ENCODE data around the gene RELL2. TPM values are rescaled to one million over a fixed set of nuclear protein-coding genes. Genes with fewer than 3 reads are reported as not detected.

Gene RELL2
- total RNA-seq, 1 experiment from 2014 or later: 9.8 TPM

DNA sequence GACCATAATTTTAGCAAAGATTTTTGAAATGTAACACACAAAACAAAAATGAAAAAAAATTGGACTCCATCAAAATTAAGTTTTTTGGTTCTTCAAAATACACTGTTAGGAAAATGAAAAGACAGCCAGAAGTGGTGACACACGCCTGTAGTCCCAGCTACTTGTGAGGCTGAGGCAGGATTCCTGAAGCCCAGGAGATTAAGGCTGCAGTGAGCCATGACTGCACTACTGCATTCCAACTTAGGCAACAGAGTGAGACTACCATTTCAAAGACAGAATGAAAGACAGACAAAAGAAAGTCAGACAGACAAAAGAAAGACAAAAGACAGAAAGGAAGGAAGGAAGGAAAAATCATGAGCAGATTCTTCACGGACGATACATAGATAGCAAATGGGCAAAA, 25.5 kb upstream of the RELL2 start:
- no peaks in the 10 kb centered on the region for H3K9me3 ChIP-seq (ENCODE audit: control insufficient read depth, low read depth, low read length)
- no peak overlapping the region for H2BK12ac ChIP-seq (ENCODE audit: insufficient read length, low read depth, low read length)
- no peak overlapping the region for H4K8ac ChIP-seq (replicated peaks; ENCODE audit: insufficient read length, low read depth, low read length)
- peak overlapping the region in 2 of 3 experiments; percentile 1 to 46; a peak in 4 of 7 replicates for H3K27ac Mint-ChIP-seq
- no peak overlapping the region for H4K5ac ChIP-seq (ENCODE audit: insufficient read length, low read depth, low read length)
- H2BK5ac ChIP-seq (ENCODE audit: insufficient read length, low read length): no peak overlapping the region
- H2BK120ac ChIP-seq (ENCODE audit: low read depth, low read length, poor library complexity, severe bottlenecking): no peak overlapping the region
- H4K91ac ChIP-seq (ENCODE audit: insufficient read length, low read depth, low read length): no peak overlapping the region
- no peak overlapping the region for H3K23ac ChIP-seq (ENCODE audit: insufficient read length, low read depth, low read length)
- H3K4me1 ChIP-seq (ENCODE audit: insufficient read depth, low read length): peaks cover 3% of the 10 kb centered on the region
- TF ChIP-seq, protein P1, sequence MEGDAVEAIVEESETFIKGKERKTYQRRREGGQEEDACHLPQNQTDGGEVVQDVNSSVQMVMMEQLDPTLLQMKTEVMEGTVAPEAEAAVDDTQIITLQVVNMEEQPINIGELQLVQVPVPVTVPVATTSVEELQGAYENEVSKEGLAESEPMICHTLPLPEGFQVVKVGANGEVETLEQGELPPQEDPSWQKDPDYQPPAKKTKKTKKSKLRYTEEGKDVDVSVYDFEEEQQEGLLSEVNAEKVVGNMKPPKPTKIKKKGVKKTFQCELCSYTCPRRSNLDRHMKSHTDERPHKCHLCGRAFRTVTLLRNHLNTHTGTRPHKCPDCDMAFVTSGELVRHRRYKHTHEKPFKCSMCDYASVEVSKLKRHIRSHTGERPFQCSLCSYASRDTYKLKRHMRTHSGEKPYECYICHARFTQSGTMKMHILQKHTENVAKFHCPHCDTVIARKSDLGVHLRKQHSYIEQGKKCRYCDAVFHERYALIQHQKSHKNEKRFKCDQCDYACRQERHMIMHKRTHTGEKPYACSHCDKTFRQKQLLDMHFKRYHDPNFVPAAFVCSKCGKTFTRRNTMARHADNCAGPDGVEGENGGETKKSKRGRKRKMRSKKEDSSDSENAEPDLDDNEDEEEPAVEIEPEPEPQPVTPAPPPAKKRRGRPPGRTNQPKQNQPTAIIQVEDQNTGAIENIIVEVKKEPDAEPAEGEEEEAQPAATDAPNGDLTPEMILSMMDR (conservative IDR thresholded peaks at IDR 0.05): no peak
- peaks cover 27 to 33% of the 10 kb centered on the region in 2 experiments for H3K4me1 Mint-ChIP-seq
- H3T11ph ChIP-seq (ENCODE audit: low read length): no peak overlapping the region
- H3K18ac ChIP-seq (ENCODE audit: insufficient read length, low read depth, low read length): no peak overlapping the region
- H3K9me3 Mint-ChIP-seq: no peaks in the 10 kb centered on the region
- no peak overlapping the region for H2BK15ac ChIP-seq (ENCODE audit: low read depth, low read length)
- no peak overlapping the region for H2AFZ ChIP-seq (ENCODE audit: low read length)
- H3K4me2 ChIP-seq (ENCODE audit: insufficient read depth, insufficient read length, low read length): no peak overlapping the region
- WGBS (ENCODE audit: extremely low coverage, insufficient read length, low lambda C conversion rate): no CpG with 5 or more reads among the region's 3 CpGs
- no peak overlapping the region for H3K9ac ChIP-seq (ENCODE audit: extremely low read depth, insufficient read length, low read length)
- H2BK20ac ChIP-seq (ENCODE audit: low read depth, low read length, poor library complexity, severe bottlenecking): no peak overlapping the region
- H3K4ac ChIP-seq (ENCODE audit: low read depth, low read length): no peak overlapping the region
- H3K14ac ChIP-seq (ENCODE audit: insufficient read depth, low read length): no peak overlapping the region
- no peaks in the 10 kb centered on the region for H3K27me3 Mint-ChIP-seq (ENCODE audit: low read depth)
- no peak overlapping the region for H3K27ac ChIP-seq (ENCODE audit: insufficient read length, low read depth, low read length)
- H3K79me1 ChIP-seq (ENCODE audit: insufficient read depth, low read depth, low read length, poor library complexity, severe bottlenecking): no peaks in the 10 kb centered on the region
- H4K20me1 ChIP-seq (ENCODE audit: control insufficient read depth, insufficient read depth, insufficient read length): no peaks in the 10 kb centered on the region
- no peak overlapping the region for H3K4me3 Mint-ChIP-seq
- H3K56ac ChIP-seq (ENCODE audit: insufficient read length, low read depth, low read length): no peak overlapping the region
- DNase-seq: no peak
- no peaks in the 10 kb centered on the region for H3K23me2 ChIP-seq (ENCODE audit: insufficient read length, low read depth, low read length, poor library complexity, severe bottlenecking)
- peaks cover 17% of the 10 kb centered on the region; the same call in 1 of the 2 replicates for H3K79me2 ChIP-seq (ENCODE audit: insufficient read depth, low read length)
- no peaks in the 10 kb centered on the region for H3K27me3 ChIP-seq (ENCODE audit: insufficient read depth, low read length)
- no peak overlapping the region for H2AK5ac ChIP-seq (ENCODE audit: insufficient read length, low read length)
- peaks cover 0 to 18% (median 14%) of the 10 kb centered on the region in 3 experiments; a peak in 3 of 7 replicates for H3K36me3 Mint-ChIP-seq (ENCODE audit: insufficient read depth in 1 of 3, low read depth in 3 of 3)
